Measurements from ENCODE around the gene ERGIC1.

DNA sequence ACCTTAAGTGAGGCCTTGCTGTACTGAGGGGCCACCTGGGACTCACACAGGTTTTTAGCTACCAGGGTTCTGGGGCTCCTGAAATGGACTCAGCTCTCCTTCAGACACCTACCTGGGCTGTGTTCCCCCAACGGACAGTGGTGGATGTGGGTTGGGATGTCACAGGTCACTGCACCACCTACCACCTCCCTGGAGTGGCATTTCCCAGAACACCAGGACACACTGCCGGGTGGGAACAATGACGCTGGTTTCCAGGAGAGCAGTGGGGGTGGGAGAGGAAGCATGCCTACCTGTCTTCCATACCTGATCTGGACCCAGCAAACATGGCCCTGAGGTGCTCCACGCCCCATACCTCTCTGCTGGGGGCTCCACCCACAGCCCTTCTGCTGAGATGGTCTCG, 20.9 kb downstream of the ERGIC1 start:
- TF ChIP-seq, protein P1, sequence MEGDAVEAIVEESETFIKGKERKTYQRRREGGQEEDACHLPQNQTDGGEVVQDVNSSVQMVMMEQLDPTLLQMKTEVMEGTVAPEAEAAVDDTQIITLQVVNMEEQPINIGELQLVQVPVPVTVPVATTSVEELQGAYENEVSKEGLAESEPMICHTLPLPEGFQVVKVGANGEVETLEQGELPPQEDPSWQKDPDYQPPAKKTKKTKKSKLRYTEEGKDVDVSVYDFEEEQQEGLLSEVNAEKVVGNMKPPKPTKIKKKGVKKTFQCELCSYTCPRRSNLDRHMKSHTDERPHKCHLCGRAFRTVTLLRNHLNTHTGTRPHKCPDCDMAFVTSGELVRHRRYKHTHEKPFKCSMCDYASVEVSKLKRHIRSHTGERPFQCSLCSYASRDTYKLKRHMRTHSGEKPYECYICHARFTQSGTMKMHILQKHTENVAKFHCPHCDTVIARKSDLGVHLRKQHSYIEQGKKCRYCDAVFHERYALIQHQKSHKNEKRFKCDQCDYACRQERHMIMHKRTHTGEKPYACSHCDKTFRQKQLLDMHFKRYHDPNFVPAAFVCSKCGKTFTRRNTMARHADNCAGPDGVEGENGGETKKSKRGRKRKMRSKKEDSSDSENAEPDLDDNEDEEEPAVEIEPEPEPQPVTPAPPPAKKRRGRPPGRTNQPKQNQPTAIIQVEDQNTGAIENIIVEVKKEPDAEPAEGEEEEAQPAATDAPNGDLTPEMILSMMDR (IDR thresholded peaks at IDR 0.05): no peak
- TF ChIP-seq POLR2A (IDR thresholded peaks at IDR 0.05): no peak

Data from testis (tissue), 2 donors.